ENCODE results near the gene EXOC3.

DNA sequence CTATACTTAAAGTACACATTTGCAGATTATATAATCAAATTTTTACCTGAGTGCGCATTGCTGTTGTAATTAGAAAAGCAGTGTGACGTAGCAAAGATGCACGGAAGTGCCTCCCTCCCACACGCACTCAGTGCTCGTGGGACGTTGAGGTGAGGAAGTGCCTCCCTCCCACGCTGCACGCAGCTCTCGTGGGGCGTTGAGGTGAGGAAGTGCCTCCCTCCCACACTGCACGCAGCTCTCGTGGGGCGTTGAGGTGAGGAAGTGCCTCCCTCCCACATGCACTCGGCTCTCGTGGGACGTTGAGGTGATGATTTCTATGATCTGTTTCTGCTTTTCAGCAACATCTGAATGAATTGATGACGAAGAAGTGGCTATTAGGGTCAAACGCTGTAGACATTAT lies 21.0 kb downstream of the EXOC3 start:
- TF ChIP-seq EZH2 (IDR thresholded peaks at IDR 0.05; ENCODE audit: low read depth, low read length, severe bottlenecking) (no peak), TAF1 (IDR thresholded peaks at IDR 0.05; ENCODE audit: low read depth, low read length) (no peak)
